Measurements from ENCODE around the gene CD34. TPM values are rescaled to one million over a fixed set of nuclear protein-coding genes. Genes with fewer than 3 reads are reported as not detected.

Gene CD34
- total RNA-seq, 2 donors from 2014 or later, result 3.1 to 8.4 TPM

GRCh38 chr1:207866471-207867135 lies 44.3 kb downstream of the CD34 start:
- intact Hi-C loops (cut with DNase I), result loop anchor here (2.0 kb wide), 1 partner anchor 38 kb away; no protein-coding TSS in a partner anchor
- DNase-seq, result peak; percentile 63
- Histone ChIP-seq H3K9me3 (no peaks in the 10 kb centered on the region), H3K36me3 (no peaks in the 10 kb centered on the region), H3K27ac (peak overlapping the region; percentile 89), H3K27me3 (no peaks in the 10 kb centered on the region), H3K9ac (ENCODE audit: low read depth in 2 of 2, low read length in 2 of 2) (peak overlapping the region in 1 of 2 donors; percentile 86), H3K4me1 (peaks cover 16% of the 10 kb centered on the region), H3K4me3 (no peak overlapping the region)
- TF ChIP-seq CTCF (IDR thresholded peaks at IDR 0.05), result no peak

- H3K36me3 ChIP-seq, result no peaks in the 10 kb centered on the region
- H3K9me3 ChIP-seq, result no peaks in the 10 kb centered on the region
- no peak overlapping the region for H3K27ac ChIP-seq
- no peaks in the 10 kb centered on the region for H3K27me3 ChIP-seq
- peaks cover 16% of the 10 kb centered on the region for H3K4me1 ChIP-seq
- peak overlapping the region; percentile 16 to 21 for H3K9ac ChIP-seq (ENCODE audit: low read depth in 2 of 2, low read length in 2 of 2)
- intact Hi-C loops (cut with DNase I), result no loop called here
- DNase-seq, result no peak
- no peak for TF ChIP-seq CTCF (IDR thresholded peaks at IDR 0.05)
- no peak overlapping the region for H3K4me3 ChIP-seq
These were observed 46.9 kb downstream of the CD34 start for GRCh38 chr1:207863893-207864535.

- H3K4me1 ChIP-seq, result peaks cover 21% of the 10 kb centered on the region
- no peaks in the 10 kb centered on the region for H3K9me3 ChIP-seq
- no peak for DNase-seq
- no peak overlapping the region for H3K4me3 ChIP-seq
- intact Hi-C loops (cut with DNase I), result no loop called here
- H3K27ac ChIP-seq, result no peak overlapping the region
- H3K9ac ChIP-seq (ENCODE audit: low read depth in 2 of 2, low read length in 2 of 2), result no peak overlapping the region
- no peaks in the 10 kb centered on the region for H3K27me3 ChIP-seq
- TF ChIP-seq CTCF (IDR thresholded peaks at IDR 0.05), result no peak
- H3K36me3 ChIP-seq, result no peaks in the 10 kb centered on the region
These were observed 48.6 kb downstream of the CD34 start for GRCh38 chr1:207862241-207862787.

GRCh38 chr1:207861442-207862177 lies 49.3 kb downstream of the CD34 start:
- Histone ChIP-seq H3K9ac (ENCODE audit: low read depth in 2 of 2, low read length in 2 of 2) (no peak overlapping the region), H3K27ac (no peak overlapping the region), H3K4me3 (no peak overlapping the region), H3K9me3 (no peaks in the 10 kb centered on the region), H3K4me1 (peaks cover 21% of the 10 kb centered on the region), H3K27me3 (no peaks in the 10 kb centered on the region), H3K36me3 (no peaks in the 10 kb centered on the region)
- no peak for DNase-seq
- TF ChIP-seq CTCF (IDR thresholded peaks at IDR 0.05), result no peak
- intact Hi-C loops (cut with DNase I), result no loop called here

- Histone ChIP-seq H3K4me1 (peaks cover 21% of the 10 kb centered on the region), H3K36me3 (no peaks in the 10 kb centered on the region), H3K27ac (no peak overlapping the region)
These were observed 50.4 kb downstream of the CD34 start for GRCh38 chr1:207860531-207860930.

More at GRCh38 chr1:207860531-207860930, 50.4 kb downstream of the CD34 start:
- DNase-seq, result no peak
- TF ChIP-seq CTCF (IDR thresholded peaks at IDR 0.05), result no peak
- Histone ChIP-seq H3K9me3 (no peaks in the 10 kb centered on the region), H3K27me3 (no peaks in the 10 kb centered on the region), H3K4me3 (no peak overlapping the region), H3K9ac (ENCODE audit: low read depth in 2 of 2, low read length in 2 of 2) (no peak overlapping the region)
- intact Hi-C loops (cut with DNase I), result no loop called here

Data from colonic mucosa (tissue), 4 donors.